Measurements from ENCODE around the gene TAS2R60. TPM values are rescaled to one million over a fixed set of nuclear protein-coding genes. Genes with fewer than 3 reads are reported as not detected.
A peak's percentile ranks its signal among the peaks of the same experiment; 100 is the strongest.

The TAS2R60 gene
- total and polyA plus RNA-seq, 9 of the 15 experiments (the other 6 are each of a cell fraction or from before 2014, with no cell fraction given) = 0.08 TPM; not detected in 8

DNA sequence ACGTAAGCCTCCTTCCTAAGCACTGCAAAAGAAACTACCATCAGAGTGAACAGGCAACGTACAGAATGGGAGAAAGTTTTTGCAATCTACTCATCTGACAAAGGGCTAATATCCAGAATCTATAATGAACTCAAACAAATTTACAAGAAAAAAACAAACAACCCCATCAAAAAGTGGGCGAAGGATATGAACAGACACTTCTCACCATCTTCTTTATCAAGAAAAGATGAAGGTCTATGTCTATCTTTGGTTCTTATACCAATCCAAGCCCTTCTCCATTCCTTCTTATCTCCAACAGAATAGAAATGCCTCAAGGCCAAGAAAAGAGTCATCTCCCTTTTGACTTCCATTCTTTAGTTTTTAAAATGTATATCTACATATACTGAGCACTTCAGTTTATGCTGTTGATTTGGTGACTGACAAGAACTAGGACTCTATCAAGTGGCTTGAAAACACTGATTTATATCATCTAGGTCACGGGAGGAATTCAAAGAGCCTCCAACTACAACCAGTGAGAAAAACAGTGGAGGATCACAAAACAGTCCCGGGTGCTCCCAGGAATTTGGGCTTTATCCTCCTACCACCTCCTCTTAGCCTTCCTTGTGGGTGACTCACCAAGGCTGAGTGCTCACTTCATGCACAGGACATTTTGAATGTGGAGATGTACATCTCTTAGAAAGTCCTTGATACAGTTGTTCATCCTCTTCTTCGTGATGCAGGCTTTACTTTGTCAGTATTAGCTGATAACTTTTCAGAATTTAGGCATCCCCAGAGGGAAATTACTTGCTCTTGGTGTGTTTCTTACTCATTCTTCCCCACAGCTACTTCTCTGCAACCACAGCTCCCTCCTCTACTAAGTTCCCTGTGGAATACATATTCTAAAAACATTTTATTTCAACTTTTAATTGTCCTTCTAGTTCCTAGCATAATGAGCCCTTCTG is 49.8 kb downstream of the TAS2R60 start:
- POLR2A ChIA-PET = interaction anchor here (1.0 to 1.3 kb wide), 3 partner anchors 8 to 17 kb away, joined by 3 to 5 read pairs (median 3); no protein-coding TSS in a partner anchor
- CTCF ChIA-PET (ENCODE audit: low intra/inter-chr PET ratio) = interaction anchor here (0.6 kb wide), 1 partner anchor 527 kb away, joined by 3 read pairs; no protein-coding TSS in a partner anchor

More for the DNA sequence above, 49.8 kb downstream of the TAS2R60 start:
- intact Hi-C loops (cut with micrococcal nuclease) = loop anchor here (1.0 kb wide), 1 partner anchor 11 kb away; no protein-coding TSS in a partner anchor
- Histone ChIP-seq H3K4me3 (no peak overlapping the region), H3K4me2 (ENCODE audit: insufficient read depth, low read length) (no peak overlapping the region), H3K4me1 (replicated peaks in 1 of 2; ENCODE audit: control insufficient read depth in 2 of 2, insufficient read depth in 2 of 2, low read length in 2 of 2) (peaks cover 7 to 18% of the 10 kb centered on the region in 2 experiments; a peak in 4 of 5 replicates), H3K9me1 (ENCODE audit: control insufficient read depth, insufficient read depth, low read length) (no peaks in the 10 kb centered on the region), H3K36me3 (ENCODE audit: control insufficient read depth, insufficient read depth, low read length) (no peaks in the 10 kb centered on the region), H2AFZ (ENCODE audit: low read depth, low read length) (no peak overlapping the region), H3K79me2 (ENCODE audit: control insufficient read depth, insufficient read depth, low read length) (no peaks in the 10 kb centered on the region), H3K27ac (ENCODE audit: extremely low read depth, low read depth, low read length) (no peak overlapping the region), H3K27me3 (ENCODE audit: control insufficient read depth in 2 of 2, insufficient read depth in 2 of 2, low read length in 2 of 2) (peaks cover 0 to 8% of the 10 kb centered on the region in 2 experiments; a peak in 1 of 5 replicates), H3K9me3 (replicated peaks; ENCODE audit: control insufficient read depth, insufficient read depth, low read depth, low read length) (no peaks in the 10 kb centered on the region), H3K9ac (ENCODE audit: insufficient read depth in 1 of 2, low read depth in 2 of 2, low read length in 2 of 2) (no peak overlapping the region), H4K20me1 (replicated peaks; ENCODE audit: control insufficient read depth, insufficient read depth, low read length) (no peaks in the 10 kb centered on the region)
- no peak for FAIRE-seq
- BruUV-seq (replicated peaks) = no TSS peak
- in situ Hi-C loops (cut with MboI) = no loop called here
- TF ChIP-seq, protein P1, sequence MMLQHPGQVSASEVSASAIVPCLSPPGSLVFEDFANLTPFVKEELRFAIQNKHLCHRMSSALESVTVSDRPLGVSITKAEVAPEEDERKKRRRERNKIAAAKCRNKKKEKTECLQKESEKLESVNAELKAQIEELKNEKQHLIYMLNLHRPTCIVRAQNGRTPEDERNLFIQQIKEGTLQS (IDR thresholded peaks at IDR 0.05) = 0 out of 2 replicates have a peak, but pooled peaks have one; percentile 11
- TF ChIP-seq, protein P1 (CRISPR knock-in tag; conservative IDR thresholded peaks at IDR 0.05) = no peak
- no peak for TF ChIP-seq HEY1 (CRISPR knock-in tag; IDR thresholded peaks at IDR 0.05; ENCODE audit: borderline replicate concordance)
- TF ChIP-seq BRF1 (IDR thresholded peaks at IDR 0.05; ENCODE audit: borderline replicate concordance, extremely low read depth, insufficient read length) = no peak
- no peak for TF ChIP-seq SMAD3 (CRISPR knock-in tag; conservative IDR thresholded peaks at IDR 0.05)
- no peak for TF ChIP-seq ZNF134 (CRISPR knock-in tag; conservative IDR thresholded peaks at IDR 0.05)
- TF ChIP-seq ZNF165 (CRISPR knock-in tag; IDR thresholded peaks at IDR 0.05; ENCODE audit: borderline replicate concordance) = no peak
- TF ChIP-seq, protein P2, sequence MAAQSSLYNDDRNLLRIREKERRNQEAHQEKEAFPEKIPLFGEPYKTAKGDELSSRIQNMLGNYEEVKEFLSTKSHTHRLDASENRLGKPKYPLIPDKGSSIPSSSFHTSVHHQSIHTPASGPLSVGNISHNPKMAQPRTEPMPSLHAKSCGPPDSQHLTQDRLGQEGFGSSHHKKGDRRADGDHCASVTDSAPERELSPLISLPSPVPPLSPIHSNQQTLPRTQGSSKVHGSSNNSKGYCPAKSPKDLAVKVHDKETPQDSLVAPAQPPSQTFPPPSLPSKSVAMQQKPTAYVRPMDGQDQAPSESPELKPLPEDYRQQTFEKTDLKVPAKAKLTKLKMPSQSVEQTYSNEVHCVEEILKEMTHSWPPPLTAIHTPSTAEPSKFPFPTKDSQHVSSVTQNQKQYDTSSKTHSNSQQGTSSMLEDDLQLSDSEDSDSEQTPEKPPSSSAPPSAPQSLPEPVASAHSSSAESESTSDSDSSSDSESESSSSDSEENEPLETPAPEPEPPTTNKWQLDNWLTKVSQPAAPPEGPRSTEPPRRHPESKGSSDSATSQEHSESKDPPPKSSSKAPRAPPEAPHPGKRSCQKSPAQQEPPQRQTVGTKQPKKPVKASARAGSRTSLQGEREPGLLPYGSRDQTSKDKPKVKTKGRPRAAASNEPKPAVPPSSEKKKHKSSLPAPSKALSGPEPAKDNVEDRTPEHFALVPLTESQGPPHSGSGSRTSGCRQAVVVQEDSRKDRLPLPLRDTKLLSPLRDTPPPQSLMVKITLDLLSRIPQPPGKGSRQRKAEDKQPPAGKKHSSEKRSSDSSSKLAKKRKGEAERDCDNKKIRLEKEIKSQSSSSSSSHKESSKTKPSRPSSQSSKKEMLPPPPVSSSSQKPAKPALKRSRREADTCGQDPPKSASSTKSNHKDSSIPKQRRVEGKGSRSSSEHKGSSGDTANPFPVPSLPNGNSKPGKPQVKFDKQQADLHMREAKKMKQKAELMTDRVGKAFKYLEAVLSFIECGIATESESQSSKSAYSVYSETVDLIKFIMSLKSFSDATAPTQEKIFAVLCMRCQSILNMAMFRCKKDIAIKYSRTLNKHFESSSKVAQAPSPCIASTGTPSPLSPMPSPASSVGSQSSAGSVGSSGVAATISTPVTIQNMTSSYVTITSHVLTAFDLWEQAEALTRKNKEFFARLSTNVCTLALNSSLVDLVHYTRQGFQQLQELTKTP (IDR thresholded peaks at IDR 0.05; ENCODE audit: low read depth in 1 of 2, partially characterized antibody in 2 of 2) = peak in 1 of 2 experiments; percentile 98
- 0 out of 2 replicates have a peak, but pooled peaks have one; percentile 33 for TF ChIP-seq JUND (IDR thresholded peaks at IDR 0.05; ENCODE audit: borderline replicate concordance, low read depth, low read length)
- no peak for TF ChIP-seq JUND (tag; IDR thresholded peaks at IDR 0.05; ENCODE audit: borderline replicate concordance, low read depth, low read length)
- WGBS (ENCODE audit: insufficient coverage, low coverage, missing lambda C conversion rate) = 29% methylated on average over 6 of the region's 6 CpGs
- no peak for ATAC-seq
- DNase-seq (ENCODE audit: extremely low read depth in 1 of 4, low spot score in 3 of 4) = no peak
